Liver (tissue), 9 donors: ENCODE results near the gene FAM53B. TPM values are rescaled to one million over a fixed set of nuclear protein-coding genes. Genes with fewer than 3 reads are reported as not detected.

Experiments used
- DNase-seq: peaks from one replicate; pipeline ENCODE4 v3.0.0-alpha.2; 2017; ENCODE audit warnings: low spot score
- H3K27ac ChIP-seq, 2 donors: one replicate each; pipeline ENCODE4 v1.7.0; 2013; ENCODE audit warnings: inconsistent platforms in 2 of 2, low read length in 2 of 2, control low read depth in 1 of 2, low read depth in 1 of 2, mild to moderate bottlenecking in 1 of 2
- H3K27me3 ChIP-seq, 4 donors: one replicate each; pipeline versions ENCODE4 v1.6.1 to v1.7.0; 2013; ENCODE audit warnings: low read length in 3 of 4, inconsistent platforms in 1 of 4, mild to moderate bottlenecking in 1 of 4, moderate library complexity in 1 of 4; ENCODE audit not compliant: control insufficient read depth in 4 of 4, insufficient read depth in 4 of 4
- H3K36me3 ChIP-seq, 4 donors: one replicate each; pipeline versions ENCODE4 v1.6.1 to v1.7.0; 2013; ENCODE audit warnings: low read length in 3 of 4, mild to moderate bottlenecking in 3 of 4, low read depth in 1 of 4, moderate library complexity in 1 of 4; ENCODE audit not compliant: control insufficient read depth in 4 of 4, insufficient read depth in 3 of 4
- H3K4me1 ChIP-seq, 4 donors: one replicate each; pipeline versions ENCODE4 v1.6.1 to v1.7.0; 2013; ENCODE audit warnings: low read length in 3 of 4, mild to moderate bottlenecking in 3 of 4, moderate library complexity in 1 of 4; ENCODE audit not compliant: control insufficient read depth in 4 of 4, insufficient read depth in 4 of 4
- H3K4me3 ChIP-seq, 3 donors: one replicate each; pipeline versions ENCODE4 v1.6.1 to v1.7.0; 2013; ENCODE audit warnings: low read length in 3 of 3, control low read depth in 1 of 3, low read depth in 1 of 3, mild to moderate bottlenecking in 1 of 3
- H3K9ac ChIP-seq, 2 donors: one replicate each; pipeline ENCODE4 v1.7.0; 2013; ENCODE audit warnings: low read length in 2 of 2, mild to moderate bottlenecking in 2 of 2, moderate library complexity in 2 of 2, control low read depth in 1 of 2, low read depth in 1 of 2
- H3K9me3 ChIP-seq, 4 donors: one replicate each; pipeline versions ENCODE4 v1.6.1 to v1.7.0; 2013; ENCODE audit warnings: low read length in 3 of 4; ENCODE audit not compliant: control insufficient read depth in 4 of 4
- EGR1 ChIP-seq, 2 donors: IDR thresholded peaks; 2 replicates each; pipeline ENCODE4 v1.6.1; 2016 to 2018; ENCODE audit warnings: antibody characterized with exemption in 2 of 2, low read depth in 2 of 2
- HNF4A ChIP-seq, 2 donors: conservative IDR thresholded peaks; 2 replicates each; pipeline ENCODE4 v1.6.1; 2016; ENCODE audit warnings: antibody characterized with exemption in 2 of 2, mild to moderate bottlenecking in 2 of 2
- JUND ChIP-seq, 2 donors: IDR thresholded peaks; 2 replicates each; pipeline ENCODE4 v1.6.1; 2016; ENCODE audit warnings: antibody characterized with exemption in 2 of 2
- RAD21 ChIP-seq, 2 donors: IDR thresholded peaks; 2 replicates each; pipeline ENCODE4 v1.6.1; 2016; ENCODE audit warnings: antibody characterized with exemption in 2 of 2, mild to moderate bottlenecking in 2 of 2
- SP1 ChIP-seq: IDR thresholded peaks from 2 replicates; pipeline ENCODE4 v1.6.1; 2018; ENCODE audit warnings: antibody characterized with exemption, mild to moderate bottlenecking
- TAF1 ChIP-seq: conservative IDR thresholded peaks from 2 replicates; pipeline ENCODE4 v1.6.1; 2016; ENCODE audit warnings: antibody characterized with exemption, mild to moderate bottlenecking
- WGBS: extraction: QIAGEN DNeasy Blood & Tissue Kit; methylation state at CpG from one replicate; pipeline ENCODE4 v1.1.7; 2013; 5-methylcytosine and 5-hydroxymethylcytosine counted together
- polyA plus RNA-seq, 2 donors: library from polyadenylated mRNA; stranded (reverse) in 1 of 2; unstranded in 1 of 2; fragments of 200-250 nt in 1 of 2; fragments of >200 nt in 1 of 2; fragmentation: Nextera tagmentation in 1 of 2; extraction: Ambion mirVana in 1 of 2; gene quantifications; one replicate each; pipeline versions ENCODE4 v1.2.1 to v1.2.3, GENCODE V29; 2013 to 2015
- total RNA-seq, 2 donors: library from RNA; depleted of rRNA; stranded (reverse); fragments of >200 nt; gene quantifications; one replicate each; pipeline ENCODE4 v1.2.3, GENCODE V29; 2014
- TF ChIP-seq, protein P1 (sequence below): fragments of 150-350 bp; IDR thresholded peaks from 2 replicates; pipeline ENCODE4 v1.5.1; 2017; ENCODE audit warnings: improper control_type of control experiment, low read depth, low read length; ENCODE audit not compliant: missing input control
- TF ChIP-seq, protein P2 (sequence below): IDR thresholded peaks from 2 replicates; pipeline ENCODE4 v1.6.1; 2016; ENCODE audit warnings: antibody characterized with exemption
- TF ChIP-seq, protein P3 (sequence below): IDR thresholded peaks from 2 replicates; pipeline ENCODE4 v1.6.1; 2016; ENCODE audit warnings: antibody characterized with exemption
- donor health status: healthy.
- donor health status: healthy.
- donor health status: healthy.
- donor health status: healthy.
- donor health status: healthy.

The FAM53B gene
- total and polyA plus RNA-seq, 4 donors: 1.1 to 24.0 (median 6.3) TPM

- Histone ChIP-seq H3K4me1 (peaks cover 3 to 24% (median 13%) of the 10 kb centered on the region in 4 donors), H3K9me3 (no peaks in the 10 kb centered on the region), H3K4me3 (no peak overlapping the region), H3K27me3 (no peaks in the 10 kb centered on the region), H3K36me3 (no peaks in the 10 kb centered on the region), H3K27ac (no peak overlapping the region), H3K9ac (no peak overlapping the region)
- 77% methylated on average over 12 of the region's 12 CpGs for WGBS
- DNase-seq: no peak
- no peak for TF ChIP-seq JUND (IDR thresholded peaks at IDR 0.05)
These were observed 116.1 kb downstream of the FAM53B start for GRCh38 chr10:124627866-124628675.

DNA sequence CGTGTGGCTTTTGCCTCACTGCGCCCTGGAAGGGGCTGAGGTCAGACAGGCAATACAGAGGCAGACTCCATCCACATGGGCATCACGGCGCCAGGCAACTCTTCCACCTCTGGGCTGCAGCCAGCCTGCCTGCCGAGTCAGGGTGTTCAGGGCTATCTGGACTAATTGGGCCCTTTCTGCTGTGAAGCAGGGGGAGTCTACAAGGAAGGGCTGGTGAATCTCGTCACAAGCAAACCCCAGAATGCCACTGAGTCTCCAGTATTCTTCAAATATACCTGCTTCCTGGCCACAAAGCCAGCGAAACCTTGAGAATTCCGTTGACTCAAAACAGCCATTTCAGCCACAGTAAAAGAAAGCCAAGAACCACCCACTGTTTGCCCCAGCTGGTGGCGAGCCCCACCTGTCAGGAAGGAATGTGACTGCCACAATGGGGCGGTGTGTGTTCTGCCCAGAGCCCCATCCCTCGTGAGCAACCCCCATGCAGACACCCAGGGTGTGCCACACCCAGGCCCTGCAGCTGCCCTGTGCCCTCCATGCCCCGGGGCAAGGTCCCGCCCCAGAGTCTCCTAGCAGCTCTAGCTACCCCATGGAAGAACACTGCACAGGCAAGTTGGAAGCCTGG is 117.3 kb downstream of the FAM53B start:
- H3K9ac ChIP-seq: no peak overlapping the region
- WGBS: 74% methylated on average over 13 of the region's 13 CpGs

GRCh38 chr10:124625831-124626238 is 118.3 kb downstream of the FAM53B start:
- Histone ChIP-seq H3K27me3 (no peaks in the 10 kb centered on the region), H3K4me3 (no peak overlapping the region), H3K4me1 (peaks cover 0 to 9% (median under 1%) of the 10 kb centered on the region in 4 donors), H3K9me3 (no peaks in the 10 kb centered on the region), H3K9ac (no peak overlapping the region), H3K36me3 (no peaks in the 10 kb centered on the region), H3K27ac (no peak overlapping the region)
- 93% methylated on average over 23 of the region's 23 CpGs for WGBS
- TF ChIP-seq EGR1 (IDR thresholded peaks at IDR 0.05; ENCODE audit: low read depth in 2 of 2): no peak
- TF ChIP-seq, protein P1, sequence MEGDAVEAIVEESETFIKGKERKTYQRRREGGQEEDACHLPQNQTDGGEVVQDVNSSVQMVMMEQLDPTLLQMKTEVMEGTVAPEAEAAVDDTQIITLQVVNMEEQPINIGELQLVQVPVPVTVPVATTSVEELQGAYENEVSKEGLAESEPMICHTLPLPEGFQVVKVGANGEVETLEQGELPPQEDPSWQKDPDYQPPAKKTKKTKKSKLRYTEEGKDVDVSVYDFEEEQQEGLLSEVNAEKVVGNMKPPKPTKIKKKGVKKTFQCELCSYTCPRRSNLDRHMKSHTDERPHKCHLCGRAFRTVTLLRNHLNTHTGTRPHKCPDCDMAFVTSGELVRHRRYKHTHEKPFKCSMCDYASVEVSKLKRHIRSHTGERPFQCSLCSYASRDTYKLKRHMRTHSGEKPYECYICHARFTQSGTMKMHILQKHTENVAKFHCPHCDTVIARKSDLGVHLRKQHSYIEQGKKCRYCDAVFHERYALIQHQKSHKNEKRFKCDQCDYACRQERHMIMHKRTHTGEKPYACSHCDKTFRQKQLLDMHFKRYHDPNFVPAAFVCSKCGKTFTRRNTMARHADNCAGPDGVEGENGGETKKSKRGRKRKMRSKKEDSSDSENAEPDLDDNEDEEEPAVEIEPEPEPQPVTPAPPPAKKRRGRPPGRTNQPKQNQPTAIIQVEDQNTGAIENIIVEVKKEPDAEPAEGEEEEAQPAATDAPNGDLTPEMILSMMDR: no peak
- DNase-seq: no peak

More for the DNA sequence above, 117.3 kb downstream of the FAM53B start:
- Histone ChIP-seq H3K36me3 (no peaks in the 10 kb centered on the region), H3K4me3 (no peak overlapping the region), H3K4me1 (peaks cover 3 to 14% (median 5%) of the 10 kb centered on the region in 4 donors), H3K9me3 (no peaks in the 10 kb centered on the region), H3K27me3 (no peaks in the 10 kb centered on the region), H3K27ac (no peak overlapping the region)
- TF ChIP-seq RAD21 (IDR thresholded peaks at IDR 0.05) (no peak), TAF1 (no peak)
- no peak for DNase-seq

DNA sequence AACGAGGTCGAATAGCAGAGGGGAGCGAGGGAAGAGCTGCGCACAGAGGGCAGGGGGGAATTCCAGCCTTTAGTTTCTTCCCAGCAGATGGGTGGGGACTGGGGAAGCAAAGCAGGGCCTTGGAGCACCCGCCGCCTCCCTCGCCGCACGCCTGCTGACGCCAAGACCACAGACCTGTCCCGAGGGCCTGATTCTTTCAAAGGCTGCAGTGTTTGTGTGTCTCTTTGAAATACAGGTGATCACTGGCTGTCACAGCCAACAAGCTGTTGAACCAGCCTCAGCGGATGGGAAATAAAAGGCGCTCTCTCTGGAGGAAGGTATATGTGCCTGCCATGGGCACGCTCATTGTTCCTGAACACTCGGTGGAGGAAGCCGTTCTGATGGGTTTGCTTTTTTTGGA is 119.3 kb downstream of the FAM53B start:
- peaks cover 0 to 9% (median under 1%) of the 10 kb centered on the region in 4 donors for H3K4me1 ChIP-seq
- H3K27ac ChIP-seq: no peak overlapping the region
- WGBS: 94% methylated on average over 16 of the region's 16 CpGs
- H3K36me3 ChIP-seq: no peaks in the 10 kb centered on the region
- H3K4me3 ChIP-seq: no peak overlapping the region
- no peak overlapping the region for H3K9ac ChIP-seq
- TF ChIP-seq, protein P2, sequence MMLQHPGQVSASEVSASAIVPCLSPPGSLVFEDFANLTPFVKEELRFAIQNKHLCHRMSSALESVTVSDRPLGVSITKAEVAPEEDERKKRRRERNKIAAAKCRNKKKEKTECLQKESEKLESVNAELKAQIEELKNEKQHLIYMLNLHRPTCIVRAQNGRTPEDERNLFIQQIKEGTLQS: no peak
- TF ChIP-seq, protein P3, sequence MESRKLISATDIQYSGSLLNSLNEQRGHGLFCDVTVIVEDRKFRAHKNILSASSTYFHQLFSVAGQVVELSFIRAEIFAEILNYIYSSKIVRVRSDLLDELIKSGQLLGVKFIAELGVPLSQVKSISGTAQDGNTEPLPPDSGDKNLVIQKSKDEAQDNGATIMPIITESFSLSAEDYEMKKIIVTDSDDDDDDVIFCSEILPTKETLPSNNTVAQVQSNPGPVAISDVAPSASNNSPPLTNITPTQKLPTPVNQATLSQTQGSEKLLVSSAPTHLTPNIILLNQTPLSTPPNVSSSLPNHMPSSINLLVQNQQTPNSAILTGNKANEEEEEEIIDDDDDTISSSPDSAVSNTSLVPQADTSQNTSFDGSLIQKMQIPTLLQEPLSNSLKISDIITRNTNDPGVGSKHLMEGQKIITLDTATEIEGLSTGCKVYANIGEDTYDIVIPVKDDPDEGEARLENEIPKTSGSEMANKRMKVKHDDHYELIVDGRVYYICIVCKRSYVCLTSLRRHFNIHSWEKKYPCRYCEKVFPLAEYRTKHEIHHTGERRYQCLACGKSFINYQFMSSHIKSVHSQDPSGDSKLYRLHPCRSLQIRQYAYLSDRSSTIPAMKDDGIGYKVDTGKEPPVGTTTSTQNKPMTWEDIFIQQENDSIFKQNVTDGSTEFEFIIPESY: no peak
- TF ChIP-seq, protein P1: no peak
- TF ChIP-seq HNF4A (conservative IDR thresholded peaks at IDR 0.05): no peak
- no peak for TF ChIP-seq JUND (IDR thresholded peaks at IDR 0.05)
- TF ChIP-seq RAD21 (IDR thresholded peaks at IDR 0.05): no peak
- no peak for TF ChIP-seq SP1
- H3K27me3 ChIP-seq: no peaks in the 10 kb centered on the region
- H3K9me3 ChIP-seq: no peaks in the 10 kb centered on the region
- no peak for DNase-seq
